ENCODE data around the gene SOD3.

DNA sequence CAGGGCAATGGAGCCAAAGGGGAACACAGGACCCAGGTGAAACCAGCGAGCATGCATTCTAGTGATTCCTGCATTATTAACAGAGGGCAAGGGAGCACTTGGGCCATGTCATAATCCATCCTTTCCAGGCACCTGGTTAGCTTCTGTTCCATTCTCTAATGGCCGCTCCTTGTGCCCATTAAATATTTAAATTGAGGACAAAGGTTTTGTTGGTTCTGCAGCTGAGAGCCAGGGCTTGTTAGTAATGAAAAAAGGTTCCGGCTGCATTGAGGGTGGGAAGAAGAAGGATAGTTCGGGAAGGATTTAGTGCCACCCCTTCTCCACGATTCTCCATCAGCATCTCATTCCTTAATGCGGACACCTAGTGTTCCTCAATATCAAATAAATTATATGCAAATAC, 13.6 kb downstream of the SOD3 start:
- TF ChIP-seq, protein P1, sequence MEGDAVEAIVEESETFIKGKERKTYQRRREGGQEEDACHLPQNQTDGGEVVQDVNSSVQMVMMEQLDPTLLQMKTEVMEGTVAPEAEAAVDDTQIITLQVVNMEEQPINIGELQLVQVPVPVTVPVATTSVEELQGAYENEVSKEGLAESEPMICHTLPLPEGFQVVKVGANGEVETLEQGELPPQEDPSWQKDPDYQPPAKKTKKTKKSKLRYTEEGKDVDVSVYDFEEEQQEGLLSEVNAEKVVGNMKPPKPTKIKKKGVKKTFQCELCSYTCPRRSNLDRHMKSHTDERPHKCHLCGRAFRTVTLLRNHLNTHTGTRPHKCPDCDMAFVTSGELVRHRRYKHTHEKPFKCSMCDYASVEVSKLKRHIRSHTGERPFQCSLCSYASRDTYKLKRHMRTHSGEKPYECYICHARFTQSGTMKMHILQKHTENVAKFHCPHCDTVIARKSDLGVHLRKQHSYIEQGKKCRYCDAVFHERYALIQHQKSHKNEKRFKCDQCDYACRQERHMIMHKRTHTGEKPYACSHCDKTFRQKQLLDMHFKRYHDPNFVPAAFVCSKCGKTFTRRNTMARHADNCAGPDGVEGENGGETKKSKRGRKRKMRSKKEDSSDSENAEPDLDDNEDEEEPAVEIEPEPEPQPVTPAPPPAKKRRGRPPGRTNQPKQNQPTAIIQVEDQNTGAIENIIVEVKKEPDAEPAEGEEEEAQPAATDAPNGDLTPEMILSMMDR (IDR thresholded peaks at IDR 0.05; ENCODE audit: low read depth, low read length, missing input control) = no peak
- TF ChIP-seq TAF1 (conservative IDR thresholded peaks at IDR 0.05) (no peak), NR2F2 (IDR thresholded peaks at IDR 0.05) (no peak)
- TF ChIP-seq, protein P2, sequence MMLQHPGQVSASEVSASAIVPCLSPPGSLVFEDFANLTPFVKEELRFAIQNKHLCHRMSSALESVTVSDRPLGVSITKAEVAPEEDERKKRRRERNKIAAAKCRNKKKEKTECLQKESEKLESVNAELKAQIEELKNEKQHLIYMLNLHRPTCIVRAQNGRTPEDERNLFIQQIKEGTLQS (IDR thresholded peaks at IDR 0.05) = no peak
